HG03520 (cell line): ENCODE data around the gene GLO1.

ENCODE experiments used
- ATAC-seq: cut with Tn5 transposase; IDR thresholded peaks from one replicate; pipeline ENCODE4 v1.9.1; 2021; ENCODE audit warnings: mild to moderate bottlenecking, moderate library complexity; ENCODE audit not compliant: unreplicated experiment

Gene GLO1

DNA sequence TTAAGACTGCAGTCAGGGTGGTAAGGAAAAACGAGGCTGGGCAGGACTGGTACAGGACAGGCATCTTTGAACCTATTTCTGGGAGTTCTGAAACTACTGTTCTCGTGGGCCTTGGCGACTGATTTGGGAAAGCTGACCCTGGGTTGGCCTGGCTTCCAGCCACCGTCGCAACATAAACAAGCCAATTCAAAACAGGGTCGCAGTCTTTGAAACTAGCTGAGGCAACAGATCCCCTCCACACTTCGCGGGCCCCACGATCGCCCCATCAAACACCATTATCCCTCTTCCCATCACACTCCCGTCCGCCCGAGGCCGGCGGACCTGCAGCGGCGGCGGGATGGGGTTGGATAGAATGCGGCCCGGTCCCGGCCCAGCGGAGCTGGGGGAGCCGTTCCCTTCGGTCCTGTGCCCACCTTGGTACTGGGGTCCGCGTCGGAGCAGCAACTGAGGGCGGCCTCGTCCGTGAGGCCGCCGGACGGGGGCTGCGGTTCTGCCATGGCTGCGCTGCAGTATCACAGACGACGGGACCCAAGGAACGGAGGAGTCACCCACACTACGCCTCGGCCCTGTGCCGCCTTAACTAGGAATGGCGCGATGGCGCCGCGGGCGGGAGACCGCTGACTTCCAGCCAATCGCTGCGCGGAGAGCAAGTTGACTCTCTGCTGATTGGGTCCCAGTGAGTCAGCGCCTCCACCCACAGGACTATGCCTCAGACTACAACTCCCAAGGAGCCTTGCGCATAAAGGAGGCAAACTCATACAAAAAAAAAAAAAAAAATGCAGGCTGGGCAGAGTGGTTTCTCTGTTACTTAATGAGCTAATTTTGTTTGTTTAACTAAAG, at the start of gene GLO1:
TSS of gene GLO1 (minus strand) at position 588 of the 840 bp plus-strand sequence. CDS start at position 497, 91 bp downstream.
- peak; percentile 99 for ATAC-seq

DNA sequence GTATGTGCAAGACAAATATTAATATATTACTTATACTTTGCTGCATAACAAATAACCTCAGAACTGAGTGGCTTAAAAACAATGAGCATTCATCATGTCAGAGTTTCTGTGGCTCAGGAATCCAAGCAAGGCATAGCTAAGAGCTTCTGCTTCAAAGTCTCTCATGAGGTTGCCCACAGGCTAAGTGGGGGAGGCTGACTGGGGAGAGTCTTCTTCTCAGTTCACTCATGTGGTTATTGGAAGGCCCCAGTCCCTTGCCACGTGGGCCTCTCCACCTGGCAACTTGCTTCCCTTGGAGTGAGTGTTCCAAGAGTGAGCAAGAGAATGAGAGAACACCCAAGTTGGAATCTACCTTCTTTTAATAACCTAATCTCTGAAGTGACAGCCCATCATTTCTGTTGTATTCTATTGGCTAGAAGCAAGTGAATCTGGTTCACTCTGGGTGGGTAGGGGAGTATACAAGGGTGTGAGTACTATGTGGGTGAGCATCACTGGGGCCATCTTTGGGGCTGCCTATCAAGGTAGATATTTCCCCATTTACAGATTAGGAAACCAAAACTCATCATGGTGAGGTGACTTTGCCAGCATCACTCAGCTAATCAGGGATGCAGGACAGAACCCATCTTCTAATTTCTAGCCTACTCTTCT, 48.1 kb upstream of the GLO1 start:
- no peak for ATAC-seq

DNA sequence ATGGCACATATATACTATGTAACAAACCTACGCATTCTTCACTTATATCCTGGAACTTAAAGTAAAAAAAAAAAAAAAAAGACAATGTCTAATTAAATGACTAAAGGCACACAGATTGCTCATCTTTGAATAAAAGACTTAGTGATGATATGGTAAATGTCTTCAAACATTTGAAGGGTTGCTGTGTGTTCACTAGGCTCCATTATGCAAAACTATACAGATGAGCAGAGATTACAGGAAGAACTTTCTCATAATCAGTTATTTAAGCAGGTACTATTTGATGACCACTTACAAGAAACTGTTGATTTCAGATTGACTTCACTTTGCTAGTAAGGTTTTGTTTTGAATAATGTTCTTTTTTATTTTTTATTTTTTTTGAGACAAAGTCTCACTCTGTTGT, 46.5 kb upstream of the GLO1 start:
- ATAC-seq: no peak

DNA sequence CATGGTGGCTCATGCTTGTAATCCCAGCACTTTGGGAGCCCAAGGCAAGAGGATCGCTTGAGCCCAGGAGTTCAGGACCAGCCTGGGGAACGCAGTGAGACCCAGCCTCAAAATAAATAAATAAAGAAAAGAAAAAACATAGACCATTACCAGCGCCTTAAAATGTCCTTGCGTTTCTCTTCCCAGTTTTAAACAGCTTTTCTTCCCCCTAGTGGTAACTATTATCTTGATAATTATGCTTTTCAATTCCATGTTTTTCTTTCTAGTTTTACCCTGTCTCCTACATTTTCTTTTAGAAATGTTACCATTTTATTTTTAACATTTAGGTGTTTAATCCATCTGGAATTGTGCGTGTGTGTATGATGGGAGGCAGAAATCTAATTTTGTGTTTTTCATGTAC, 36.6 kb upstream of the GLO1 start:
- ATAC-seq: no peak

DNA sequence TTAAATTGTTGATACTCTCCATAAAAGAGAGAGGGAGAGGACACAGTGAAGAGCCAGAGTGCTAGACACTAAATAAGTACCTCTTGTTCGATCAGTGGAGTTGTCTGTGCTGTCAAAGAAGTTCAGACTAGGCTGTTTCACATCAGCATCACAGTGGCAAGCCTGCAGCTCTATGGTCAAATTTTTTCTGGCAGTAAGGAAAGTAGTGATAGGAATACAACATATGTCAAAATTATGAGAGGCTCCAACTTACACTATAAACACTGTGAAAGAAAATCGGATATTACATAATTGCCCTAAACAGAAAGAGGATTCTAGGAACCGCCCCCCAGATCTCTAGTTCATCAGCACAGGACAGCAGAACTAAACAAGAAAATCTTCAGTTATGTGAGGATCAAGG, 35.3 kb upstream of the GLO1 start:
- no peak for ATAC-seq

DNA sequence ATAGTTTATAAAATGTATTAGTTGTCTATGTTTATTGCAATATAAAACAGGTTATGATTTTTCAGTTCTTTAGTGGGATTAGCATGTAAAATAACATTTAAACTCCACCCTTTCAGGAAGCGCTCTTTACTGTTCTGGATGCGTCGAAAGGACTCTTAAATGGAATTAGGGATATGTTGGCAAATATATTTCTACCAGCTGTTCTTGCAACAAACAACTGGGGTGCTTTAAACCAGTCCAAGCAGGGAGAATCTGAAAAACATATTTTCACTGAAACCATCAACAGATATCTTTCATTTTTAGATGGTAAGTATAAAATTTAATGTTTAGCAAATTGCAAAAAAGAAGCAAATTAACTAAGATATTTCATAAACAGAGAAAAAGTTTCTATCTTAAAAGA, 34.0 kb upstream of the GLO1 start:
- no peak for ATAC-seq

DNA sequence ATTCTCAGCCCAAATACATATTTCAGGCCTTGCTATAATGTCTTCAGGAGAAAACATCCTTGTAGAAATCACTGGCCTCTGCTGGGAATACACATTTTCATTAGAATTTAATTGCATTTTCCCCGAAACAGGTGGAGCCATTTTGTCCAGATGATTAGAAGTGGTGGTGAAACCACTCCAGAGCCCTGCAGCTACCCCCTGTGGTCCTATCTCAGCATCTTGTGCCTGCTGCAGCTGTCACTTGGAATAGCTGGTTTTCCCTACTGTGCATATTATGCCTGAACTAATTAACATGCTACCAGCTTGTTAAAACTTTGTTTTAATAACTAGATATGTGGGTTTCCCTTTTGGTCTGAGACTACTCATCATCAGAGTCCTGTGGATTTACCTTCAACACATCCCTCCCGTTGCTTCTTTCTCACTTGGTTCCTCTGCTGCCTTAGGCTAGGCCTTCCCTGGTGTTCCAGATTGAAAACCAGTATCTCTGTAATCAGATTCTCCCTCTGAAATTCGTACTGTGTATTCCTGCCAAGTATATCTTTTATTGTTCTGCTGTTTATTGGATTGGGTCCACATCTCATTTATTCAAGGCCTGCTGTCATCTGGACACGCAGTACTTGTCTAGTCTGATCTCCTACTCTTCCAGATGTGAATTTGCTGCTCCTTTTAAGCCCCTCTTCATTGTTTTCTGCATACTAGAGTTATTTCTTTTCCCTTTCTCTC, 27.4 kb upstream of the GLO1 start:
- no peak for ATAC-seq

DNA sequence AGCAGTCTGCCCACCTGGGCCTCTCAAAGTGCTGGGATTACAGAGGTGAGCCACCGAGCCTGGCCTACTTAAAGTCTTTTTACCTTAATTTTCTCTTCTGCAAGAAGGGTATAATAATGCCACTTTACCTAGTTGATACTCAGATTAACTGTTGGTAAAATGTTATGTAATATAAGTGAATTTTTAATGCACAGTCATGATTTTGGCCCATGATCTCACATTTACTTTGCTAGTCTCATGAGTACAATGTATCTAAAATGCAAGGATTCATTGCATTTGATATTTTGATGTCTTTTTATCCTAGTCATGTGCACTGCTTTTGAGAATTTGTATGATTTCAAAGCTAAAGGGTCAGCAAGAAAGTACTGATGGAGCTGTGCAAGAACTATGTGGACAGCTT, 25.3 kb upstream of the GLO1 start:
- no peak for ATAC-seq

DNA sequence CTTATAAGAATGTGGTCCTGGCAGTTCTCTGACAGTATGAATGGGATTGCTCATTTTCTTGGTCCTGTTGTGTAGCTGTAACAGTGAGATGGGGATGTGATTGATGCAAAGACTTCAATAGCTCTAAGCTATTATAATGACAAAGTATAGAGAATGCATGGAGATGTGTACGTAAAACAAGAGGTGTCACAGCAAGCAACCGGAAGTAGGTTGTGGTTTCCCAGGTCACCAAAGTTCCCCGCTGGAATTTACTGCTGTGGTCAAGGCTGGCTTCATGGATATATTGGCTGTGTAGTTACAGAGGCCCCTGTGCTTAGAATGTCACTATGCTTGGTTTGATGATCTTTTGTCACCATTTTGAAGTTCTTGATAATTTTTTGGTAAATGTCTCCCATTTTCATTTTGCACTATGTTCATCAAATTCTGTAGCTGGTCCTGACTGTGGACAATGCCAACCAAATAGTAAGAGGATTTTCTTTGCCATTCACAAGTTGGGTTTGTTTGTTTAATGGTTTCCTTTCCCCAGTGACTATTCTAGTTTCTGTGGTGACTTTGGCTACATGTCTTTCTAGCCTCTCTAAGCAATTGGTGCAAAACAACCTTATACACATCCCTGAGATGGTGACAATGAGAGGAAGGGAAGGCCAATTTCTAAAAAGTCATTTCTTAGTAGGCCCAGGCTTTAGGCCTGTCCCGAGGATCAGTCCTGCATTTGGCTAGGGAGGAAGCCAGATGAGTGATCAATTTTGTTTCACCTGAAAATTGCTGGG, 22.7 kb upstream of the GLO1 start:
- ATAC-seq: no peak

DNA sequence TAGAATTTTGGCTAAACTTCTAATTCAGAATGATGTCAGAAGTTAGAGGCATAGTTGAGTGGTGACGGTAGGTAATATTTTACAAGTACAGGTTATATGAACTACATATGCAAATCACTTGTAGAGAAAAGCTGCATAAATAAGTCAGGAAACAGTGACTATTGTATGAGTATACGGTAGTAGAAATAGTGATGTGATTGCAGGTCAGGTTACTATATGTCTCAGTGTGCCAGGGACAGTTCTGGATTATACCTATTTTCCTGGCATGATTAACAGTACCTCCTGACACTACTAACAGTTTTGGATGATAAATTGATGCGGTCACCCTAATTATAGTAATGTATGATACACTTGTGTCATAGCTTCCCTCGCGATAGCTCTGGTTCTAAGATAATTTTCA, 21.4 kb upstream of the GLO1 start:
- no peak for ATAC-seq

DNA sequence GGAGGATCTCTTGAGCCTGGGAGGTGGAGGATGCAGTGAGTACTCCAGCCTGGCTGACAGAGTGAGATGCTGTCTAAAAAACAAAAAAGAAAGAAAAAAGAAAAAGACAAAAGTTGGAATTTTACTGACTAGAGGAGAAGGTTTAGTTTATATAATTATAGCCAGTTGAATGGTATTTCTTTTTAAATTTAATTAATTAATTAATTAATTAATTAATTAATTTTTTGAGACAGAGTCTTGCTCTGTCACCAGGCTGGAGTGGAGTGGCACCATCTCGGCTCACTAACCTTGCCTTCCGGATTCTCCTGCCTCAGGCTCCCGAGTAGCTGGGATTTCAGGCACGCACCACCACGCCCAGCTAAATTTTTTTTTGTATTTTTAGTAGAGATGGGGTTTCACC, 20.8 kb upstream of the GLO1 start:
- no peak for ATAC-seq

DNA sequence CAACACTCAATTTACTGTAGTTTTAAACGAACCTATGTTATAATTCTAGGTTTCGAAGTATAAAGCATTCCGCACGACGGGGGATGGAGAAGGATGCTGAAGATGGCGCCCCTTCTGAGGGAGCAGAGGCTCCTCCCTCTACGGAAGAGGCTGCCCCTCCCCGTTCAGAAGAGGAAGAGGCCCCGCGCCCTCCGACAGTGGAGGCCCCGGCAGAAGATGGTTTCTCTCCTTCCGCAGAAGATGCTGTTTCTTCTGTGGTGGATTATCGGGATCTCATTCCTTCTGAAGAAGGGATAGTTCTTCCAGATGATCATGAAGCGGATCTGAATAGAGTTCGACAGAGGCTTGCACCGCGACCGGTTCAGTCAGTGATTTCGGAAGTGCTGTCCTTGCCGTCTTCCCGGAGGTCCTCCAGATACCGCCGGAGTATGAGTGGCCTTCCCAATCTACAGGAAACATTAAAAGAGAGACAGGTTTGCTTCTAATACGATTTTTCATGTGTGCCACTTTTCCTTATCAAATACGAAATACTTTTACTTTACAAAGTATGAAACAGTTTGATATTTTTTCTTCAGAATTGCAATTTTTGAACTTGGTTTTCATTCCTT, 19.9 kb upstream of the GLO1 start:
- no peak for ATAC-seq

DNA sequence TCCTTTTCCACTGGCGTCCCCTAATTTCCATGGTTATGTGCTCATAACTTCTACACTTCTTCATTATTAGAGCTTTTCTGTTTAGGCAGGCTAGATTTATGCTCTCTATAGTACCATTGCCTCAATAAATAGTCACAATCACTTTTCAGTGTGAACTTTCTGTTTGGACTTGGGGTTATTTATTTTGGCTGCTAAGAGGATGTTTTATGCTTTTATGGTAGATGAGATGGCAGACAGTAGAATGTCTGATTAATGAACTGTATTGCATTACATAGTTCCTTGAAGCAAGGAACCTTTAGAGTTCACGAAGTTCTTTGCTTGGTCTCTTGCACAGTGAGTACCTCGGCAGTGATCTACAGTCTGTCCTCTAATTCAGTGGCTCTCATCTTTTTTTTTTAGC, 19.1 kb upstream of the GLO1 start:
- ATAC-seq: no peak

DNA sequence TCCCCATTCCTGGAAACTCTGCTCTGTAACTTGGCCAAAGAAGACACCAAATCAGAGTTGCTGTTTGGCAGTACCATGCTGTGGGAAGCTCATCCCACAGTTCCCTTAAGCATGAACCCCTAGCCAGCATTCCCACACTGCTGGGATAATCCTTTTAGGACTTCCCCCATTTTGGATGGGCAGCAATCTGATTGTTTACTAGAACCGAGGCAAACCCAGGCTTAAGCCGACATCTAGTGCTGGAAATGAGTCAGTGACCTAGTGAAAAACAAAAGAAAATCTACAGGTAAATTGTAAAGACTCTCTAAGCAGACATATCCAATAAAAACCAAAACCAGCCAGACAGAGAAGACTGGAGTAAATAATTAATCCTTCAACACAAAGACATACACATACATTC, 17.4 kb upstream of the GLO1 start:
- no peak for ATAC-seq

DNA sequence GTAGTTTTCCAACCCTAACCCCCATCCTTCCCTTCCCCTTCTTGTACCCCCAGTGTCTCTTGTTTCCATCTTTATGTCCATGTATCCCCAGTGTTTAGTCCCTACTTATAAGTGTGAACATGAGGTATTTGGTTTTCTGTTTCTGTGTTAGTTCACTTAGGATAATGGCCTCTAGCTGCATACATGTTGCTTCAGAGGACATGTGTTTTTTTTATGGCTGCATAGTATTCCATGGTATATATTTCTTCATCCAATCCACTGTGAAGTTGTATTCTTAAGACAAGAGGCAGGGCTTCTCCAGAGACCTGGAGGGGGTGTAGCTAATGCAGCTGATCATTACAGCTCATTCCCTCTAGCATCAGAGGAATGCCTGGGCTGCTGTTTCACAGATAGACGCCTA, 16.4 kb upstream of the GLO1 start:
- ATAC-seq: no peak

DNA sequence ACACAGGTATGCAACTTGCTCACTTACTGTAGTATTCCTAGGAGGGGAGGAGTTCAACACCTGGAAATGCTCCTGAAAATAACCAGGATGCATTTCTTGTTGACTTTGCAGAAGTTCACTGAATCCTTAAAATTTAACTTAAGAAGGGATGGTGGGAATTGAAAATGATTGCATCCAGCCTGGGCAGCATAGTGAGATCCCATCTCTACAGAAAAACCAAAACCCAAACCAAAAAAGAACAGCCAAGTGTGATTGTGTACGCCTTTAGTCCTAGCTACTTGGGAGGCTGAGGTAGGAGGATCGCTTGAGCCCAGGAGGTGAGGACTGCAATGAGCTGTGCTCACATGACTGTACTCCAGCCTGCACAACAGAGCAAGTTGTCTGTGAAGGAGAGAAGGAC, 13.9 kb upstream of the GLO1 start:
- ATAC-seq: no peak

DNA sequence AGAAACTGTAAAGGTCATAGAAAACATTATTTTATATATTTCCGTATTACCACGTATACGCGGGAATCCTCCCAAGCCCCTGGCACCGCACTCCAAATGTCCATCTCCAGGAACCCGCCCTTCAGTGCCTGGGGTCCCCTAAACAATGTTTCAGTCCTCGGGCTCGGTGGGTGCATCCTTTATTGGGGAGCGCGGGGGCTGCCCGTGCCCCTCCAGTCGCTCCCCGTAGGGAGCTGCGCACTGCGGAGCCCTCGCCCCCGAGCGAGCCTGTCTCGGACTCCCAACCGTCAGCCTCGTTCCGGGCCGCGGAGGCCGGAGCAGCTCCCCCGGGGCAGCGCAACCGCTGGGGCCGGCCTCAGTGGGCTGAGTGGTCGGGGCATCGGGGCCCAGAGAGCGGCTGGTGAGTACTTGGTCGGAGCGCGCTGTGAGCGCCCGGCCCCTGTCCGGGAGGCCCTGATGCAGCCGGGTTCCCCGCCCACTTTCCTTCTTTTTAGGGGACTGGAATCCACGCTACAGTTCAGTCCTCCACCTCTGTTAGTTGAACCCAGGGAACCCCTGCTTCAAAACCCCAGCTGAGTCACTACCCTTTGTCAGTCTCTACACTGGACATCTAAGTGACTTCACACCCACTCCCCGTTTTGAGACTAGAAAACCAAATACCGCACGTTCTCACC, 12.2 kb upstream of the GLO1 start, which contains the start of gene DNAH8:
TSS of gene DNAH8 (plus strand) at position 296 of the 674 bp plus-strand sequence. CDS start 7,499 bp downstream, outside the sequence.
- ATAC-seq: no peak

DNA sequence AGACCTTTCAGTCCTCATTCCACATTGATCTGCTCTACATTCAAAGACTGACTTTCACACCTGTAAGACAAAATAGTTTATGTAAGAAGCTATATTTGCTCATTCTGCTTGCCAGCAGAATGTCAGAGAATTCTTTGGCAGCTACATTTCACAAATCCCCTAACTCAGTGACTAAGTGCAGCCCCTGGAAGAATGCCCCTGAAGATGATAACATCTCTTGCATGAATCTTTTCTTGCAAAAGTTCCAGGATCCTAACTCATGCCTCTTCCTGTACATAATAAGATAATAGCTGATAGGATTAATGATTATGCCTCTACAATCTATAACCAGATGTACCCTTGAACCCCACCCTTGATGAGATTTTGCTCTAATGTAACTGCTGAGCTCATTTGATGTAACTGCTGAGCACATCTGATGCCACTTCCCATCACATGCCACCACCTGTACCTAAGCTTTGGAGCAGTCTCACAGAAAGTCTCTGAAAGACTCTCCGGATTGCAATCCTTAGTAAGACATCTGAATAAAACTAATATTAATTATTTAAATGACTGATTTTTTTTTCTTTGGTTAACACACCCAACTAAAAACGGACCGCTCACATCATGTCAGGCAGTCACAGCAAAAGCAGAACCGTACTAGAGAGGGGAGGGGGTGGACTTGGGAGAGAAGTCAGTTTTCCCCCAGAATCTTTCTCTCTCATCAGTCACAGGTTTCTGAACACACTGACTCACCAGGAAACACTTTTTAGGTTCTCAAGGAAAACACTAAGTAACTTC, 11.5 kb upstream of the GLO1 start:
- ATAC-seq: no peak

DNA sequence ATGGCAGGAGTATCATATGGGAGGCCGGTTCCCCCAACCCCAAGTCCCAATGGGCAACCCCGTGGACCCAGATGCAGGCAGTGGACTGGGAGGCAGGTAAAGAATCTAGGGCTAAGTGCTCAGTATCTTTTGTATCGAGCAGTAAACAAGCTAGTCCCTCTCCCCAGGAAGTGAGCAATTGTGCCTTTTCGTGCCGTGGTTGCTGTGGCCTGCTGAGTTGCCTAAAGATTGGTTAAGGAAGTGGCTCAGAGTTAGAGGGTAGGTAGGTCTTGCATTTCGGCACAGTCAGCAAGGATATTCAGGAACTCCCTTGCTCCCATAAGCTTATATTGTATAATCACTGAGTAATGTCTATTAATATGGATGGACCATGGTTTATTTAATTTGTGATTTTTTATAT, 10.9 kb upstream of the GLO1 start:
- ATAC-seq: no peak
